GM21447 (cell line): ENCODE results near the gene CYTL1.
"Not testable (repeated sequence)": the region's sequence is repeated elsewhere in the genome, so short reads cannot be mapped to it uniquely, and the experiment has no call there.

Source experiments
- ATAC-seq: cut with Tn5 transposase; IDR thresholded peaks from one replicate; pipeline ENCODE4 v1.9.1; 2021; ENCODE audit not compliant: unreplicated experiment

Gene CYTL1, protein sequence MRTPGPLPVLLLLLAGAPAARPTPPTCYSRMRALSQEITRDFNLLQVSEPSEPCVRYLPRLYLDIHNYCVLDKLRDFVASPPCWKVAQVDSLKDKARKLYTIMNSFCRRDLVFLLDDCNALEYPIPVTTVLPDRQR

DNA sequence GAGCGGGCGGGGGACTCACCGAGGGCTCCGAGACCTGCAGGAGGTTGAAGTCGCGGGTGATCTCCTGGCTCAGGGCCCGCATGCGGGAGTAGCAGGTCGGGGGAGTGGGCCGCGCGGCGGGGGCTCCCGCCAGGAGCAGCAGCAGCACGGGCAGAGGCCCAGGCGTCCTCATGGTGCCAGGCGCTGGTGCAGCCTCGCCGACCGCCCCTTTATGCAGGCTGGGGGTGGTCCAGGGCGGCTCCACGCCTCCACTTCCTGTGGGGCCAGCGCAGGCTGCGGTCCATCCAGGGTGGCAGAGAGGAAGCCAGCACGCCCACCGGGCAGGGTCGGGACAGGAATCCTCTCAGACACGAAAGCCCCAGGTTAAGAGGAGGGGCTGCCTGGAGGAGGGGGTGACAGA, at the start of gene CYTL1:
Gene CYTL1 (minus strand): TSS at position 185 of the 400 bp plus-strand sequence. CDS start 13 bp downstream, at position 172.
- no peak for ATAC-seq

DNA sequence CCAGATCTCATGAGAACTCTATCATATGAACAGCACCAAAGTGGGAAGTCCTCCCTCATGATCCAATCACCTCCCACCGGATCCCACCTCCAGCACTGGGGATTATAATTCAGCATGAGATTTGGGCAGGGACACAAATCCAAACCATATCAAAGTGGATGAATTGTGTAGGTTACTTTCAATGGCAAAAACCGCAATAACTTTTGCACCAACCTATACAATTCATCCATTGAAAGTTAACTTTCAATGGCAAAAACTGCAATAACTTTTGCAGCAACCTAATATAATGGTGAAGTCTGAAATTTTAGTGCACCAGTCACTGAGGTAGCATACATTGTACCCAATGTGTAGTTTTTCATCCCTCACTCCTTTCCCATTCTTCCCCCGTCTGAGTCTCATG, 48.6 kb upstream of the CYTL1 start:
- ATAC-seq = no peak

DNA sequence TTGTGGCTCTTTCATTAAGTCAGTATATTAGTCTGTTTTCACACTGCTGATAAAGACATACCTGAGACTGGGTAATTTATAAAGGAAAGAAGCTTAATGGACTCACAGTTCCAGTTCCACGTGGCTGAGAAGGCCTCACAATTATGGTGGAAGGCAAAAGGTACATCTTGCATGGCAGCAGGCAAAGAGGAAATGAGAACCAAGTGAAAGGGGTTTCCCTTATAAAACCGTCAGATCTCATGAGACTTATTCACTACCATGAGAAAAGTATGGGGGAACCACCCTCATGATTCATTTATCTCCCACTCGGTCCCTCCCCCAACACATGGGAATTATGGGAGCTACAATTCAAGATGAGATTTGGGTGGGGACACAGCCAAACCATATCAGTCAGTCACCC, 47.7 kb upstream of the CYTL1 start:
- ATAC-seq = not testable (repeated sequence)

DNA sequence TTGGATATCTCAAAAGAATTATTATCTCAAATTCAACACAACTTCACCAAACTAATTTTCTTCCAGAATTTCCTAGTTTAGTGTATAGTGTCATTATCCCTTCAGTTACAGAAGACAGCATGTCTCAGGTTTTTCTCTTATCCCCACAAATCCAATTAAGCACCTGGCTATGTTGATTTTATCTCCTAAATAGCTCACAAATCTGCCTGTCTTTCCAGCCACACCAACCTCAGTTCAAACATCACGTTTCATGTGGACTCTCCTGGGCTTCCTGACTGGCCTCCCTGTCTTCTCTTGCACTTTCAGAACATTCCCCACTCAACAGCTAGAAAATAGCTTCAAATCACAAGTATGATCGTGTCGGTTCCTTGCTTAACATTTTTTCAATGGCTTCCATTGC, 46.8 kb upstream of the CYTL1 start:
- ATAC-seq = no peak

DNA sequence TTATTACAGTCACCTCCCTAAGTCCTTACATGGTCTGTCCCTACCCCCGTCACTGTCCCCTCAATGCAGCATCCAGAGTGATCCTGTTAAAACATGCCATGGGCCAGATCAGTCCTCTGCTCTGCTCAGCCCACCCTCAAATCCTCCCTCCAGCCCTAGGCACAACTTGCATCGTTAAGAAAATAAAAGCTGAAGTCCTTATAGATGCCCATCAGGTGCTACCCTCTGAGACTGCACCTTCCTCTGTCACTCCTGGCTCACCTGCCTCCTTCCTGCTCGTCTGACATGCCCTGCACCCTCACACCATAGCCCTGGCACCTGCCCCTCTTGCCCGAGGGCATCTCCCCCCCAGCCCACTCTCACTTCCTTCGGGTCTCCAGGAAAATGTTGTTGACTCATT, 36.2 kb upstream of the CYTL1 start:
- ATAC-seq = no peak

DNA sequence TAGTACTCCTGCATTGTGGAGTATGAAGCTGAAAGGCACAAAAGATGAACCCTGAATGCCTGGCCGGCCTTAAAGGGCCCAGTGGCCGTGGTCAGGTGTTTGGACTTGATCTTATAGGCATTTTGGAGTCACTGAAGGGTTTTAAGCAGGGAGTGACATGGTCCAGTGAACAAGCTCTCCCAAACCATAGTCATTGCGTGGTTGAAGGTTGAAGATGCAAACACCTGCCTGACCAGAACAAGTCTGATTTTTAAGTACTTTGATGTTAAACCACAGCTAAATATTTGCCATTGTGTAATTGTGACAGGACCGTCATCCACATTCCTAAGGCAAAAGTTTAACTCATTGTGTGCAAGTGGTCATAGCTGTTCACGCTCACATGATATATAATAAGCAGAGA, 35.3 kb upstream of the CYTL1 start:
- ATAC-seq = no peak

DNA sequence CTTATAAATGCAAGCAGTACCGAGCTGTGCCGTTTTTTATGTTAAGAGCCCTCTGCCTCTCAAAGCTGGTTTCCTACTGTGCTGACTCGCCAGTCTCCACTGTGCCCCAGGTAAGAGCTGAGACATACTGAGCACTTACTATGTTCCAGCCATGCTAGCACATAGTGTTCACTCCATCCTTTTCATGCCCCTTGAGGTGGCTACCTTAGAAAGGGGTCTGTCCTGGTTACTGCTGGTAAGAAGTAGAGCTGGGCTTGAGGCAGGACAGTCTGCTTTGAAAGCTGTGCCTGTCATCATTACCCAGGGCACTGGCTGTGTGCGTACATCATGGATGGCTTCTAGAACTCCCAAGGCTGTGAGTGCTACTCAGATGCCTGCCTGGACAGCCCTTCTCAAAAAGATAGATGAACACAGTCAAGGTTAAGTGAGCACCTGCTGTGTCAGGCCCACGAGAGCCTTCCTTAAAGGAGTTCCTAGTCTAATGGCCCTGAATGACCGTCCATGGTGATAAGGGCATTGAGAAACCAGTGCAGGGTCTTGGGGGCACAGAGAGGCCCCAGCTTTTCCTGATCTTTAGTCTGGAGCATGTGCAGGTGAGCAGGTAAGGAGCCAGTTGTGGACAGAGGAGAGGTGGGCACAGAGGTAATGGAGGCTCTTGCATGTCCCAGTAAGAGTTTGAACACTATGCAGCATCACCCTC, 33.6 kb upstream of the CYTL1 start:
- ATAC-seq = no peak

DNA sequence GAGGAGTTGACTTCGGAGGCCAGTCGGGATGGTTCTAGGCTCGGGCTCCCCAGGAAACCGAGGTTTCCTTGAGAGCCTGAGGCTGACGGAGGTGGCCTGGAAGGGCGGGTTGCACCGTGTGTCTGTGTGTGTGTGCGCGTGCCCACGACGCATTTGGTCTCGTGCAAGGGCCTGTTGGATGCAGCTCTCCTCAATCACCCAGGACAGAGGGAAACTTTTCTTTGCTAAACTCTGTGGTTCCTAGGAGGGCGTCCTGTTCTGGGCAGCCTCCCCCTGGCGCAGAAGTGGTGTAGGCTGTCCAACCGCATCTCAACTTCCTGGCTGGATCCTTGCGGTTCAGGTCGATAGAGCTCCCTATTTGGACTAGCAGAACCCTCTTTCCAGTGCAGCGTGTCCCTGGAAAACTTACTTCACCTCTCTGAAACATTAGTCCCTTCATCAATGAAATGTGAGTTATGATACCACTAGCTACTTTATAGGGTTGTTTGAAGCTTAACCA, 33.0 kb upstream of the CYTL1 start:
- ATAC-seq = no peak

DNA sequence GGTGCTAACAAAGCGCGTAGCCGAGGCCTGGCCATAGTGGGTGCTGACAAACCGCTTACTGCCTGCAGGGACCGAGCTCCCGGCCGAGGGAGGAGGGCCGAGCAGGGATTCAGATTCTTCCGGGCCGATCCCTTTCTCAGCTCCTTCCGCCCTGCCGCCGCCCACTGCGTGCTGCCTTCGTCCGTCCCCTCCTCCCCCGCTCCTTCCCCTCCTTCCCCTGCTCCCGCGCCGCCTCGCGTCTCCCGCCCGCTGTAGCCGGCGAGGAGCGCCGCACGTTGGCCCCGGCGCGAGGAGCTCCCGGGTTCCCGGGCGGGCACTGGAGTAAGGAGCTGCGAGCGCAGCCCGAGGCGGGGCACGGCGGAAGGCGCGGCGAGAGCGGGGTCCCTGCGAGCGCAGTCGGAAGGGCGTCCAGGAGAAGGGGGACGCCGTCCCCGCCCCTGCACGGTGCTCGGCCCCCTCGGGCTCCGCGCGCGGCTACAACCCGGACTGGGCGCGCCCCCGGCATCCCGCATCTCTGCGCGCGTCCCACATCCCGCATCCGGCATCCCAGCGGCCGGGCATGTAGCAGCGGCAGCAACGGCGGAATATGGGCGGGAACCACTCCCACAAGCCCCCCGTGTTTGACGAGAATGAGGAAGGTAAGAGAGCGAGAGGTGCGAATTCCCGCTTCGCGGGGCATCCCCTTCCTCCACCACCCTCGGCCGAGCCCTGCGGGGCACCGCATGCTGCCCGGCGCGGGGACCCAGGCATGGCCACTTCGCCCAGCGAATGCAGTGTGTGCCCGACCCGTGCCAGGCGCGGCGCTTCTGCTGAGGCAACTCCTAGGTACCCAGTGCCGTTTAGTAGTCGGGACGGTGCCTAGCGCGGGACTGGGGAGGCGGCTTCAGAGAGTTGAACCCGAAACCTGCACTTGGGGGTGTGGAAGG, 32.3 kb upstream of the CYTL1 start, which contains the start of gene STK32B:
Gene STK32B (plus strand): TSS at position 203 of the 926 bp plus-strand sequence.
- ATAC-seq = no peak

DNA sequence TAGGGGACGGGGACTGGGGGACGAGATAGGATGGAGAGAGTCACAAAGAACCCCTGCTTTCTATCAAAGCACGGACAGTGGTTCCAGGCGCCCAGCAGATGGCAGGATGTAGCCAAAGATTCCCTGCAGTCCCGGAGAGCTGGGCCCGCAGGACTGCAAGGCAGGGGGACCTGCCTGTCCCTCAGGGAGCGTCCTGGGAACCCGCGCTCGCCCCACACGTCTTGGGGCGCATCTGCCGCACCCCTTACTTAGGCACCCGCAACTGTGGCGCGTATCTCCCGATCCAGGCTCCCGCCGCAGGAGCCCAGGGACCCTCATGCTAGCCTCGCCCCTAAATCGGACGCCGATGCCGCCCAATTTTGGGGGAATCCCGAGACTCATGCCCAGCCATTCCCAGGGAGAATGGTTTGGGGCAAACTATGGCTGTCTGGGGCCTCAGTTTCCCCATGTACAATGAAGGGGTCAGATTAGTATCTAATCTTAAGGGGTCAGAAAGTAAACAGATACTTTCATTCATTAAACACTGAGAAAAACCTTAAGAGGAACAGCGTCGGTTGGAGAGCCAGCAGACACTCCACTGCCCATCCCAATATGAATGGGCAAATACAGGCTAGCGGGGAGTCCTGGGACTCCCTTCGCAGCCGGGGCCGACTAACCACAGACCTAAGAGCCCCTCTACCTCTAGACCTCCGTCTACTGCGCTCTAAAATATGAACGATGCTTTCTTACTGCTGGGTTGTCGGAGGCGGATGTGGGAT, 31.4 kb upstream of the CYTL1 start:
- ATAC-seq = no peak

DNA sequence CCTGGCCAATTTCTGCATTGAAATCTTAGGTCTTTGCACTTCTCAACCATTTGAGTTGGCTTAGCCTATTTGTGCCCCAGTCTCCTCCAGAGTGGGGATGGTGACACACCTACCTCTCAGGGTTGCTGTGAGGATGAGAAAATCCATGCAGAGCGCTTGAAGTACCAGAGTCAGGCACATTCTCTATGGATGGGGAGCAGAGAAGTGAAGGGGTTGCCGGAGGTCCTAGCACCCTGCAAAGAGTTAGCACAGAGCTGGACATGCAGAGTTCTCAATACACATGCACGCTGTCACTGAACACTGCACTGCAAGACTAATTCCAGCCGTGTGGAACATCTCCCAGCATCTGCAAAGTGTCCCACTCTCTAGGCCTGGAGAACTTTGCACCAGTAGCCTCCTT, 29.5 kb upstream of the CYTL1 start:
- ATAC-seq = no peak

DNA sequence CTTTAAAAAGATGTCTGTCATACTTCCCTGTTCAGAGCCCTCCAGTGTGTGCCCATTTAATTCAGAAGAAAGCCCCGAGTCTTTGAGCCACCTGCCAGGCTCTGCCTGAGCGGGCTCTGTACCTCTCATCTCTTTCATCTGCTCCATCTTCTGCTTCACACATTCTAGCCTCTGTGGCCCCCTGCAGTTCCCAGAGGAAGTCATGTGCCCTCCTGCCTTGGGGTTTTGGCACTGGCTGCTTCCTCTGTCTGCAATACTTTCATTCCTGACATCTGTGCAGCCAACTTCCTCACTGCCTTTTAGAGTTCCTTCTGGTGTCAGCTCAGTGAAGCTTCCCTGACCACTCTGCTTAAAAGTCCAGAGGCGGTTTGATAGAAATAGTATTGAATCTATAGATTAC, 25.8 kb upstream of the CYTL1 start:
- ATAC-seq = no peak

DNA sequence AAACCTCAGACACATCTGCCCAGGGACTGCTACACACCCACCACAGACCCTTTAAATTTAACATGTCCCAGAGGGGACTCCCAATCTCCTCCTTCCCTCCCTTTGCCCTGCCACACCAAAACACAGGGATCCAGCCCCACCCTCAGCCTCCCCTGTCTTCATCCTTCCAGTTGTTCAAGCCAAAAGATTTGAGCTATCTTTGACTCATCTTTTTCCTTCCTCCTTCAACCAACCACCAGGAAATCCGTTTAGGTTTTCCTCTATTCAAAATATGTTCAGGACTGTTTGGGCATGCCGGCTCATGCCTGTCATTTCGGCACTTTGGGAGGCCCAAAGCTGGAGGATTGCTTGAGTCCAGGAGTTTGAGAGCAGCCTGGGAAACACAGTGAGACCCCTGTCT, 25.1 kb upstream of the CYTL1 start:
- ATAC-seq = no peak

DNA sequence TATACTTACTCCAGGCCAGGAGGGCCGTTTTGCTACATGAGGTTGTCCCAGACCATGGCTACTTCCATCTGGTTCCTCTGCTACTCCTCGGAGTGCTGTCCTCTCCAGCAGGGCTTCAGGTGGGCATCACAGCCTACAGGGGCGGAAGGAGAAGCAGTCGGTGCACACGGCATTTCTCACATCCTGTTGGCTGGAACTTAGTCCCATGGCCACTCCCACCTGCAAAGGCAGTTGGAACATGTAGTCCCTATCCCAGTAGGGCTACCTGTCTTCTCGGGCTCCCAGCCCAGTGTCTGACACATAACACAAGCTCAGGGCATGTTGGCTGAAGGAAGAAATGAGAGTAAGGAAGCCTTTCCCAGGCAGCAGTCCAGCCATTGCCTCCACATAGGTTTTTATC, 24.3 kb upstream of the CYTL1 start:
- no peak for ATAC-seq

DNA sequence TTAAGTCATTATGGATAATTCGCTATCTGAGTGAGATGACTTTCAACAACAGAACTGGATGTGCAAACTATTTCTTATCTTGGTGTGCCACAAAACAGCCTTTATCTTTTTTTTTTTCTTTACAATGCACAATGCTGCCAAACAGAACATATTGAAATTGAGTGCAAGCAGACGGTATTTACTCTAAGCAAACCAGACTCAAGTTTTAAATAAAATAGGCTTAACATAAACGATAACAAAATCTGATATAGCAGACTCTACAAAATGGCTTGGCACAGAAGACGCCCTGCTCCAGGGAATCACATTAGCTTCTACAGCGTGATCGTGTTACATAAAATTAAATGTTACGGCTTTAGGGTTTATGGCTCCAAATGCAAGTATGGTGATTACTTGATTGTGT, 22.4 kb upstream of the CYTL1 start:
- ATAC-seq = no peak

DNA sequence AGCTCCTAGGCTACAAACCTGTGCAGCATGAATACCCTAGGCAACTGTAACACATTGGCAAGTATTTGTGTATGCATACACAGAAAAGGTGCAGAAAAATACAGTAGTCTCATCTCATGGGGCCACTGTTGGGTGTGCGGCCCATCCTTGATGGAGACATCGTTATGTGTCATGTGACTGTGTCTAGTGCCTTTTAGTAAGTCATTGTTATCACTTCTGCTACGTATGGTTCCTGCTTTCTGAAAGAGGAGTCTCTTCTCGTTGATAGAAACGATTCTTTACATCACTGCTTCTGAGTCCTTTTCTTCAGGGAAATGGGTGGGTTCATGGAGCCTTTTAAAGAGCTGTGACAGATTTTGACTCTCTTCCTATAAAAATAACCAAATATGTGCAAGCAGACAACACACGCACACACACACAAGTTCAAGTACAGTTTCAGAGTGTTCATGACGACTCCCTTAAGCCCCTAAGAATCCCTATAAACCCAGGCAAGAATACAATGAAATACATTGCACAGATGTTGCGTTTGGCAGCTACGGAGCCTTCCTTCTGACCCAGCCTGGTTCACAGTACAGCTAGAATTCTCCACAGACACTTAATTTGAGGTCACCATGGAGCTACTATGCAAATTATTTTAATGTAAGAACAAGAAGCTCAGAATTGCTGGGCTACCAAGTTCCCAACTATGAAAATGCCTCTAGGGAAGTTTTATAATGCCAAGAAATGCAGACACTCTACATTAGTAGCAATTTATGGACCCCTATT, 21.8 kb upstream of the CYTL1 start:
- no peak for ATAC-seq

DNA sequence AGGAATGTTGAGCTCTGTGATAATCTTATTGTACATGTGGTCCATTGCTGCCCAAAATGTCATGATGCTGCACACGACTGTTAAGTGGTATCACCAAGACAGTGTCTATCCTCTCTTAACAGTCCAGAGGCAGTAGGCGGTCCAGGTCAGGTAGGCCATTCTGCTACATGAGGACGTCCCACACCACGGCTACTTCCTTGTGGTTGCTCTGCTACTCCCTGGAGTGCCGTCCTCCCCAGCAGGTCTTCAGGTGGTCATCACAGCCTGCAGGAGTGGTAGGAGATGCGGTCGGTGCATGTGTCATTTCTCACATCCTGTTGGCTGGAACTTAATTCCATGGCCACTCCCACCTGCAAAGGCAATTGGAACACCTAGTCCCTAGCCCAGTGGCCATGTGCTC, 20.5 kb upstream of the CYTL1 start:
- ATAC-seq = no peak

DNA sequence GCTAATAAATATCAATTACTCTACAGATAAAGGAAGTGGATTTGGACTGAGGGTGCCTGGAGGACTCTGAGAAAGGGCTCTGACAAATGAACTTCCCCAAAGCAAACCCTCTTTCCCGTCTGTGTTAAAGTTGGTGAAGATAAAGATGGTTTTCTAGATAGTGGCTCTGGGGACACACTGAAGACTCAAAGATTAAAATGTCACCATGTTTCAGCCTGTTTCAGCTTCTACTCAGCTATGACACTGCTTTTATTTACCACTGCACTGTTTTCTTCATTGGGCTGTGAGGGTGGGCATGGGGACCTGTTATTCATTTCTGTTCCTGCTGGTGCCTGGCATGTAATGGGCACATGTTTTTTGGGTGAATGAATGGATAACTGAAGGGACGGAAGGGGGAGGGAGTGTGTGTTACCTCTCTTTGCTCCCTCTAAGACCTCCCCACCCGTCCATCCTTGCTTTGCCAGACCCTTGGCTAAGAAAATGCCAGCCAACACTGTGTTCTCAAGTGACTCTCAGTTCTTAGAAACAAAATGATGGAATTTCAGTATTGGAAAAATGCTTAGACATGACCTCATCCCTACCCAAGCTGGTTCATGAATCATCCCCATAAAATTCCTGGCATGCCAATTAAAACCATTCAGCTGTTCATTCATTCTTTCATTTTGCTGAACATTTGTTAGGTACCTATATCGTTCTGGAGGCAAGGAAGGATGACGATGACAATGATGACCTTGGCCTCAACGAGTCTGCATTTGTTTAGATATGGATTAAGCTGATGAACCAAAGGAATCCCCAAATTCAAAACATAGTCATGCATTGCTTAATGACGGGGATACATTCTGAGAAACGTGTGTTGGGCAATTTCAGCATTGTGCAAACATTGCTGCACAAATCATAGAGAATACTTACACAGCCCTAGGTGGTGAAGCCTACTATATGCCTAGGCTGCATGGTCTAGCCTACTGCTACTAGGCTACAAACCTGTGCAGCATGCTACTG, 18.6 kb upstream of the CYTL1 start:
- ATAC-seq = no peak

DNA sequence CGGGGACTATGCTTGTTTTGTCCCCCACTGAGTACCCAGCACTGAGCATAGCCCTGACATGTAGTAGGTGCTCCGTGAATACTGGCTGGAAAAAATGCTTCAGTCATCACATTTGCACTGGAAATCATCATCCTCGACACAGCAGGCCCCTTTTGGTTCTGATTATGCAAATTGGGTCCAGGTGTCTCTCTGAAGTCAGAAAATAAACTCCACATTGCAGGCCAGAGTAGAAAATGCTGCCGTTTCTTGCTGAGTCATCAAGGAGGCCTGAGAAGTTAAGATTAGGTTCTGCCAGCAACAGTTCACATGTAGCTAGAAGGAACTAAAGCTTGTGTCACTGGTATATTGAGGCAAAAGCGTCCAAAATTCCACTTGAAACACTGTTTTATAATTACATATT, 17.0 kb upstream of the CYTL1 start:
- ATAC-seq = no peak
